ENCODE results near the gene CEP68.

Gene CEP68

GRCh38 chr2:65114921-65115320 lies 58.7 kb downstream of the CEP68 start:
- H4K20me1 ChIP-seq (ENCODE audit: insufficient read depth, low read length, poor library complexity, severe bottlenecking) = peaks cover 73% of the 10 kb centered on the region
- H3K4me2 ChIP-seq (ENCODE audit: low read depth, low read length, poor library complexity, severe bottlenecking) = no peak overlapping the region
- no peaks in the 10 kb centered on the region for H3F3A ChIP-seq (ENCODE audit: low read depth)
- no peak overlapping the region for H3K9ac ChIP-seq (ENCODE audit: low read depth, low read length, poor library complexity, severe bottlenecking)
- no peaks in the 10 kb centered on the region for H3K9me2 ChIP-seq (replicated peaks; ENCODE audit: low read depth, low read length)
- H3K9me3 ChIP-seq (ENCODE audit: insufficient read depth, low read depth, low read length) = no peaks in the 10 kb centered on the region
- H3K4me3 ChIP-seq (ENCODE audit: low read length, poor library complexity, severe bottlenecking) = no peak overlapping the region
- H3K27me3 ChIP-seq (ENCODE audit: insufficient read depth, low read length, poor library complexity, severe bottlenecking) = no peaks in the 10 kb centered on the region
- peaks cover 100% of the 10 kb centered on the region for H3K79me2 ChIP-seq (ENCODE audit: insufficient read depth, low read length)
- TF ChIP-seq EZH2phosphoT487 (IDR thresholded peaks at IDR 0.05; ENCODE audit: borderline replicate concordance) (no peak), CTCF (conservative IDR thresholded peaks at IDR 0.05; ENCODE audit: low read length) (no peak)
- H3K4me1 ChIP-seq (ENCODE audit: insufficient read depth, low read length, poor library complexity, severe bottlenecking) = no peaks in the 10 kb centered on the region
- no peak overlapping the region for H2AFZ ChIP-seq (ENCODE audit: low read length)
- no peaks in the 10 kb centered on the region; the same call in 1 of the 2 replicates for H3K36me3 ChIP-seq (ENCODE audit: insufficient read depth, low read length)

- H3F3A ChIP-seq (ENCODE audit: low read depth) = no peaks in the 10 kb centered on the region
- no peak overlapping the region for H3K4me2 ChIP-seq (ENCODE audit: low read depth, low read length, poor library complexity, severe bottlenecking)
- no peak overlapping the region for H2AFZ ChIP-seq (ENCODE audit: low read length)
- no peaks in the 10 kb centered on the region for H3K9me2 ChIP-seq (replicated peaks; ENCODE audit: low read depth, low read length)
- TF ChIP-seq EZH2phosphoT487 (IDR thresholded peaks at IDR 0.05; ENCODE audit: borderline replicate concordance) (no peak), CTCF (conservative IDR thresholded peaks at IDR 0.05; ENCODE audit: low read length) (peak; percentile 38)
- no peaks in the 10 kb centered on the region for H3K9me3 ChIP-seq (ENCODE audit: insufficient read depth, low read depth, low read length)
- no peaks in the 10 kb centered on the region for H3K27me3 ChIP-seq (ENCODE audit: insufficient read depth, low read length, poor library complexity, severe bottlenecking)
- no peak overlapping the region for H3K4me3 ChIP-seq (ENCODE audit: low read length, poor library complexity, severe bottlenecking)
- H3K9ac ChIP-seq (ENCODE audit: low read depth, low read length, poor library complexity, severe bottlenecking) = no peak overlapping the region
- H3K36me3 ChIP-seq (ENCODE audit: insufficient read depth, low read length) = peaks cover 2% of the 10 kb centered on the region; the same call in 1 of the 2 replicates
- peaks cover 10% of the 10 kb centered on the region for H3K4me1 ChIP-seq (ENCODE audit: insufficient read depth, low read length, poor library complexity, severe bottlenecking)
- H4K20me1 ChIP-seq (ENCODE audit: insufficient read depth, low read length, poor library complexity, severe bottlenecking) = peaks cover 78% of the 10 kb centered on the region
- peaks cover 100% of the 10 kb centered on the region for H3K79me2 ChIP-seq (ENCODE audit: insufficient read depth, low read length)
Measured at GRCh38 chr2:65116645-65117044, 60.4 kb downstream of the CEP68 start.

- Histone ChIP-seq H3K4me1 (ENCODE audit: insufficient read depth, low read length, poor library complexity, severe bottlenecking) (peaks cover 29% of the 10 kb centered on the region), H3K9ac (ENCODE audit: low read depth, low read length, poor library complexity, severe bottlenecking) (no peak overlapping the region), H3F3A (ENCODE audit: low read depth) (no peaks in the 10 kb centered on the region), H3K9me3 (ENCODE audit: insufficient read depth, low read depth, low read length) (no peaks in the 10 kb centered on the region), H3K36me3 (ENCODE audit: insufficient read depth, low read length) (0 out of 2 replicates have a peak, but pooled peaks cover 2% of the 10 kb centered on the region), H4K20me1 (ENCODE audit: insufficient read depth, low read length, poor library complexity, severe bottlenecking) (peaks cover 86% of the 10 kb centered on the region), H3K4me2 (ENCODE audit: low read depth, low read length, poor library complexity, severe bottlenecking) (peak overlapping the region; percentile 27), H3K4me3 (ENCODE audit: low read length, poor library complexity, severe bottlenecking) (peak overlapping the region; percentile 5), H3K79me2 (ENCODE audit: insufficient read depth, low read length) (peaks cover 100% of the 10 kb centered on the region), H2AFZ (ENCODE audit: low read length) (no peak overlapping the region), H3K27me3 (ENCODE audit: insufficient read depth, low read length, poor library complexity, severe bottlenecking) (no peaks in the 10 kb centered on the region), H3K9me2 (replicated peaks; ENCODE audit: low read depth, low read length) (no peaks in the 10 kb centered on the region)
- no peak for TF ChIP-seq EZH2phosphoT487 (IDR thresholded peaks at IDR 0.05; ENCODE audit: borderline replicate concordance)
- TF ChIP-seq CTCF (conservative IDR thresholded peaks at IDR 0.05; ENCODE audit: low read length) = no peak
Measured at GRCh38 chr2:65120990-65121693, 64.9 kb downstream of the CEP68 start.
